Activated CD4-positive, alpha-beta T cell treated with anti-CD3 and anti-CD28 coated beads, Interleukin-2, amount 50 U/mL, for 48 hours (primary cell): ENCODE results near the gene MYO5A.
A peak's percentile ranks its signal among the peaks of the same experiment; 100 is the strongest.
"Not testable (repeated sequence)": the region's sequence is repeated elsewhere in the genome, so short reads cannot be mapped to it uniquely, and the experiment has no call there.

Experiments used
- DNase-seq, 2 experiments: peaks; one replicate each; pipeline ENCODE4 v3.0.0-alpha.2; 2020

Gene MYO5A

GRCh38 chr15:52528564-52529340, at the start of gene MYO5A:
Gene MYO5A (minus strand): TSS chr15:52528880. CDS start chr15:52528806, 74 bp downstream.
- peak; percentile 75 to 78 for DNase-seq

- DNase-seq, result no peak
Measured at GRCh38 chr15:52576692-52577091, 48.0 kb upstream of the MYO5A start.

- not testable (repeated sequence) for DNase-seq
Measured at GRCh38 chr15:52575573-52575972, 46.9 kb upstream of the MYO5A start.

GRCh38 chr15:52575072-52575471, 46.4 kb upstream of the MYO5A start:
- no peak for DNase-seq

GRCh38 chr15:52574623-52575022, 45.9 kb upstream of the MYO5A start:
- not testable (repeated sequence) for DNase-seq

GRCh38 chr15:52568601-52569585, 40.2 kb upstream of the MYO5A start, which contains the start of gene ARPP19:
Gene ARPP19 (minus strand): TSS chr15:52569030. CDS start chr15:52568892, 138 bp downstream.
- peak; percentile 84 to 88 for DNase-seq

GRCh38 chr15:52567871-52568600, 39.4 kb upstream of the MYO5A start:
- DNase-seq, result peak; percentile 53 to 57

- no peak for DNase-seq
Measured at GRCh38 chr15:52566889-52567288, 38.2 kb upstream of the MYO5A start.

- not testable (repeated sequence) for DNase-seq
Measured at GRCh38 chr15:52565417-52566358, 37.0 kb upstream of the MYO5A start.

GRCh38 chr15:52563501-52564060, 34.9 kb upstream of the MYO5A start:
- no peak for DNase-seq

GRCh38 chr15:52559575-52559974, 30.9 kb upstream of the MYO5A start:
- DNase-seq, result peak; percentile 59 to 72

- DNase-seq, result peak in 1 of 2 experiments; percentile 5
Measured at GRCh38 chr15:52559022-52559421, 30.3 kb upstream of the MYO5A start.

- DNase-seq, result peak; percentile 56 to 67
Measured at GRCh38 chr15:52558196-52558595, 29.5 kb upstream of the MYO5A start.

- no peak for DNase-seq
Measured at GRCh38 chr15:52557274-52557641, 28.6 kb upstream of the MYO5A start.

- no peak for DNase-seq
Measured at GRCh38 chr15:52556524-52557273, 28.0 kb upstream of the MYO5A start.

GRCh38 chr15:52552303-52552702, 23.6 kb upstream of the MYO5A start:
- DNase-seq, result no peak

GRCh38 chr15:52551762-52552161, 23.1 kb upstream of the MYO5A start:
- DNase-seq, result no peak

GRCh38 chr15:52551186-52551585, 22.5 kb upstream of the MYO5A start:
- not testable (repeated sequence) for DNase-seq

- no peak for DNase-seq
Measured at GRCh38 chr15:52546031-52546751, 17.5 kb upstream of the MYO5A start.
